Nephron progenitor cell (in vitro differentiated cells): ENCODE data around the gene AMELX.

Source experiments
- DNase-seq: peaks from one replicate; pipeline ENCODE4 v3.0.0; 2021
- H3K27ac Mint-ChIP-seq: 2 replicates; pipeline ENCODE4 v1.8.0; 2021; ENCODE audit warnings: mild to moderate bottlenecking, moderate library complexity, mixed read lengths
- H3K27me3 Mint-ChIP-seq: 2 replicates; pipeline ENCODE4 v1.8.0; 2021; ENCODE audit warnings: mild to moderate bottlenecking, low read depth, mixed read lengths; ENCODE audit not compliant: poor library complexity
- H3K36me3 Mint-ChIP-seq: 2 replicates; pipeline ENCODE4 v1.8.0; 2021; ENCODE audit warnings: low read depth, mixed read lengths
- H3K4me1 Mint-ChIP-seq: 2 replicates; pipeline ENCODE4 v1.8.0; 2021; ENCODE audit warnings: mixed read lengths
- H3K4me3 Mint-ChIP-seq: 2 replicates; pipeline ENCODE4 v1.8.0; 2021; ENCODE audit warnings: mild to moderate bottlenecking, moderate library complexity, mixed read lengths
- H3K9me3 Mint-ChIP-seq: 2 replicates; pipeline ENCODE4 v1.8.0; 2021; ENCODE audit warnings: mild to moderate bottlenecking, moderate library complexity, mixed read lengths
- TF ChIP-seq, protein P1 (sequence below): fragments of 200-600 bp; sonication (generic); IDR thresholded peaks from 2 replicates; pipeline ENCODE4 v1.5.0; 2021; ENCODE audit warnings: antibody characterized with exemption

AMELX gene

DNA sequence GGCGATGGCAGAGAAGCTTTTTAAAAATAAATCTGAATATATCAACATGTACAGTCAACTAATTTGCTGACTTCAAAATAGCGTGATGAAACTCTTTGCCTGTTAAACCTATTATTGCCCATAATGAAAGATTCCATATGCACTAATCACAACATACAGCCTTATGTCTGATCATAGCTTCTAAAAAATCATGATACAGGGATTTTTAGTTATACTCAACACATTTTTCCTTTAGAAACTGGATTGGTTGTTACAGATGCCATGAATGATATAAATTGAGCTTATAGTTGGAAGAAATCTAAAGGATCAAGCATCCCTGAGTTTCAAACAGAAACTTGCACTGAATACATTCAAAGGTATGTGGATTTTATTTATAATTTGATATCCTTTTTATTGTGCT, at the start of gene AMELX:
TSS of gene AMELX (plus strand) at position 301 of the 400 bp plus-strand sequence. CDS start 1,376 bp downstream, outside the sequence.
- H3K27ac Mint-ChIP-seq, result no peak within 1 kb of the TSS
- no peak within 1 kb of the TSS for H3K4me3 Mint-ChIP-seq
- H3K4me1 Mint-ChIP-seq, result no peaks in the 10 kb centered on the region

DNA sequence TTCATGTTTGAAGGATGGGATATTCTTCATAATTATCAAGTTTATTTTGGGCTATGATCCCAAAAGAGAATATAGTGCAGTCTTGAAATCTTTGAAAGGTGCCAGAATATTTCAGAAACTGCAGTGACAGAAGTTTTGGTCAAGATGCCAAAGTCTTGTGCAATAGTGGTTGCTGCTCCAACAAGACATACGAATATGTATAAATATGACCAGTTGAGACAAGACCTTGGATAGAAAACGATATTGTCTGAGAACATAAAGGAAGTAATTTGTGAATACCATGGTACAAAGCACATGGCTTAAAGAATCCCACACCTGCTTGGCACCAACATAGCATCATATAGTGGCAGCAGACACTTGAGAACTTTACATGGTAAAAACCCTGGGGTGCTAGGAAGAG, 48.6 kb upstream of the AMELX start:
- H3K27ac Mint-ChIP-seq, result no peak overlapping the region
- H3K27me3 Mint-ChIP-seq, result no peaks in the 10 kb centered on the region
- H3K4me3 Mint-ChIP-seq, result no peak overlapping the region
- H3K4me1 Mint-ChIP-seq, result no peaks in the 10 kb centered on the region
- TF ChIP-seq, protein P1, sequence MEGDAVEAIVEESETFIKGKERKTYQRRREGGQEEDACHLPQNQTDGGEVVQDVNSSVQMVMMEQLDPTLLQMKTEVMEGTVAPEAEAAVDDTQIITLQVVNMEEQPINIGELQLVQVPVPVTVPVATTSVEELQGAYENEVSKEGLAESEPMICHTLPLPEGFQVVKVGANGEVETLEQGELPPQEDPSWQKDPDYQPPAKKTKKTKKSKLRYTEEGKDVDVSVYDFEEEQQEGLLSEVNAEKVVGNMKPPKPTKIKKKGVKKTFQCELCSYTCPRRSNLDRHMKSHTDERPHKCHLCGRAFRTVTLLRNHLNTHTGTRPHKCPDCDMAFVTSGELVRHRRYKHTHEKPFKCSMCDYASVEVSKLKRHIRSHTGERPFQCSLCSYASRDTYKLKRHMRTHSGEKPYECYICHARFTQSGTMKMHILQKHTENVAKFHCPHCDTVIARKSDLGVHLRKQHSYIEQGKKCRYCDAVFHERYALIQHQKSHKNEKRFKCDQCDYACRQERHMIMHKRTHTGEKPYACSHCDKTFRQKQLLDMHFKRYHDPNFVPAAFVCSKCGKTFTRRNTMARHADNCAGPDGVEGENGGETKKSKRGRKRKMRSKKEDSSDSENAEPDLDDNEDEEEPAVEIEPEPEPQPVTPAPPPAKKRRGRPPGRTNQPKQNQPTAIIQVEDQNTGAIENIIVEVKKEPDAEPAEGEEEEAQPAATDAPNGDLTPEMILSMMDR, result no peak
- H3K36me3 Mint-ChIP-seq, result no peaks in the 10 kb centered on the region
- H3K9me3 Mint-ChIP-seq, result peaks cover 10% of the 10 kb centered on the region
- no peak for DNase-seq

More for the DNA sequence above, at the start of gene AMELX:
- Mint-ChIP-seq H3K9me3 (peaks cover 7% of the 10 kb centered on the region), H3K36me3 (no peaks in the 10 kb centered on the region), H3K27me3 (peaks cover 4% of the 10 kb centered on the region)
- no peak for DNase-seq
- TF ChIP-seq, protein P1, result no peak

DNA sequence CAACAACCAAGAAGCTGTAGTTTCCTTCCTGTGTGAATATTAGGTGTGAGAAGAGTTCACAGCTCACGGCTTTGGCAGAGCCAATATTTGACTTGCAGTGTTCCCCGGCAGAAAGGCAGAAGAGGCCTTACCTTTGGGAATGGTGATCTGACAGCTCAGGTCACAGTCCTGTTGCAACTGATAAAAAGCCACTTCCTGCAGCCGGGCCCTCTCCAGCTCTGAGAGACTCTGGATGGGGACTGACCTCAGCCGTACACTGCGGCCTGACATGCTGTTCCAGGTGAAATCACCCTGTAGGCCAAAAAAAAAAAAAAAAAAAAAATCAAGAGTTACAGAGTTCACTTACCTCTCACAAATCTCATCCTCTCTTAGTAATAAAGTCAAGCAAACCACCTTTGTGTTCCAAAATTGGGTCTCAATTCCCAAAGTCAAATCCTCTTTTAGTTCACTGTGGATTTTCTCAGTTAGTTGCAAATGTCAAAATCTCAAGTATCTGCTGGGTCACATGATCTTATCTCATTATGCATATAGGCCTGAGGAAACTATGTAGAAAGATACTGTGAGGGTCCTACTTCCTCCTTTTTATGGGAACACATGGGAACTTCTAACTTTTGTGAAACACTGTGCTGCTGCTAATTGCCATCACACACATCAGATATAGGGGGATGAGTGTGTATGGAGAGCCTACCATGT, 38.6 kb upstream of the AMELX start:
- no peak for DNase-seq
- peaks cover 28% of the 10 kb centered on the region for H3K9me3 Mint-ChIP-seq
- TF ChIP-seq, protein P1, result no peak
- no peak overlapping the region for H3K27ac Mint-ChIP-seq
- peaks cover 3% of the 10 kb centered on the region for H3K27me3 Mint-ChIP-seq
- no peak overlapping the region for H3K4me3 Mint-ChIP-seq
- no peaks in the 10 kb centered on the region for H3K4me1 Mint-ChIP-seq
- peaks cover 5% of the 10 kb centered on the region for H3K36me3 Mint-ChIP-seq

DNA sequence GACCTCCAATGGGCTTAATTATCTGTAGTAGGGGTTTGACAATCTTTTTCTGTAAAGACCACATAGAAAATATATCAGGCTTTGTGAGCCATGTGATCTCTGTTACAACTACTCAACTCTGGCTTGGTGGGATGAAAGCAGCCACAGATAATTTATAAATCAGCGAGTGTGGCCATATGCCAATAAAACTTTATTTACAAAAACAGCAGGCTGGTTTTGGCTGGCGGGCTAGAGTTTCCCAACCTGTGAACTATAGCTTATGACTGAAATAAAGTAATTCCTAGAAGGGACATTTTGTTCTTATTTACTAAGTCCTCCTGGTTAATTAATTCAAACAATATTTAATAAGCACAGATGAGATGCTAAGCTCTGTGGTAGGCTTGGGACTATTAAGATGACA, 35.9 kb upstream of the AMELX start:
- no peaks in the 10 kb centered on the region for H3K4me1 Mint-ChIP-seq
- no peak overlapping the region for H3K27ac Mint-ChIP-seq
- H3K27me3 Mint-ChIP-seq, result peaks cover 3% of the 10 kb centered on the region
- no peak overlapping the region for H3K4me3 Mint-ChIP-seq
- peaks cover 19% of the 10 kb centered on the region for H3K9me3 Mint-ChIP-seq
- TF ChIP-seq, protein P1, result no peak
- DNase-seq, result no peak
- H3K36me3 Mint-ChIP-seq, result no peaks in the 10 kb centered on the region

DNA sequence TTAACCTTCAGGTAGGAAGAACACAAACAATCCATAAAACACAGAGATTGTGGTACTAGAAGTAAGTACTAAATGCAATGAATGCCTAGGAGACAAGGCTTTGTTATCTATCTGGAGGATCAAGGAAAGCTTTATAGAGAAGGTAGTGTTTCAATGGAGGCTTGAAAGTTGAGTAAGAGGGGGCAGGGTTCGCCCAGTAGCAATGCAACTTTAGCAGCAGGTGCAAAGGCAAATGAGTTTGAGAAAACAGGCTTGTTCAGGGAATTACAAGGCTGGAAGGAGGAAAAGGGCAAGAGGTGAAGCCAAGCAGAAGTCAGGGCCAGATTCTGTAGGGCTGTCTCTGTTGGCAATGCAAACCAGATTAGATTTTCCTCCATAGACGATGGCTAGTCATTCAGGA, 35.5 kb upstream of the AMELX start:
- Mint-ChIP-seq H3K4me1 (no peaks in the 10 kb centered on the region), H3K27ac (no peak overlapping the region), H3K9me3 (peaks cover 19% of the 10 kb centered on the region), H3K36me3 (no peaks in the 10 kb centered on the region), H3K4me3 (no peak overlapping the region), H3K27me3 (peaks cover 3% of the 10 kb centered on the region)
- DNase-seq, result no peak
- TF ChIP-seq, protein P1, result no peak

DNA sequence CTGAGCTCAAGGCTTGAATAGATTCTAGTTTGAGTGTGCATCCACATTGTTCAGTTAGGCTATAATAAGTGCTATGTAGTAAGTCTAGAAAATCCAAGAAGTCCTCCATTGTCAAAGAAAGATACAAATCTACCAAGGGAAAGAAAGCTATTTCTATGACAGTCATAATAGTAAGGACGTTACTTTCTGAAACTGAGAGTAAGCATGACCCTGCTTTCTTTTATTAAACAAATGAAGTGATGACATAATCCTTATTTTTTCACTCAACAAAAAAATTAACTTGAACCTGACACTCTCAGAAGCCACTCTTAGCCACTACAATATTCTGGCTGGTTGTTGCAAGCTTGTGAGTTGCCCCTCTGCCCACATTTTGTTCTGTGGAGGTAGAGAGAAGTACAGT, 33.8 kb upstream of the AMELX start:
- no peak for DNase-seq
- Mint-ChIP-seq H3K4me3 (no peak overlapping the region), H3K36me3 (no peaks in the 10 kb centered on the region), H3K9me3 (peaks cover 20% of the 10 kb centered on the region), H3K27ac (no peak overlapping the region), H3K4me1 (no peaks in the 10 kb centered on the region), H3K27me3 (peaks cover 3% of the 10 kb centered on the region)
- TF ChIP-seq, protein P1, result no peak
